ENCODE results near the gene RIMS4. TPM values are rescaled to one million over a fixed set of nuclear protein-coding genes. Genes with fewer than 3 reads are reported as not detected.

RIMS4 gene
- total and polyA plus RNA-seq, 2 of the 13 experiments (the other 11 are each of a cell fraction or from before 2014, with no cell fraction given), result 0.01 to 0.07 TPM

GRCh38 chr20:44732327-44732726 is 78.0 kb downstream of the RIMS4 start:
- Histone ChIP-seq H3K9ac (ENCODE audit: insufficient read depth, low read depth, low read length) (no peak overlapping the region), H3K4me3 (replicated peaks in 1 of 3; ENCODE audit: insufficient read depth in 1 of 3, low read depth in 2 of 3, low read length in 3 of 3) (no peak overlapping the region), H3K79me2 (ENCODE audit: insufficient read depth, low read length) (no peaks in the 10 kb centered on the region), H3K27me3 (ENCODE audit: control insufficient read depth in 1 of 2, insufficient read depth in 2 of 2, low read length in 2 of 2) (peaks cover 0 to 16% of the 10 kb centered on the region in 2 experiments; a peak in 1 of 5 replicates), H4K20me1 (ENCODE audit: insufficient read depth, low read length) (no peaks in the 10 kb centered on the region), H3K9me3 (ENCODE audit: low read length) (peaks cover 8% of the 10 kb centered on the region), H3K36me3 (replicated peaks in 1 of 2; ENCODE audit: control insufficient read depth in 1 of 2, insufficient read depth in 2 of 2, low read length in 2 of 2) (no peaks in the 10 kb centered on the region), H3K27ac (ENCODE audit: extremely low read length, insufficient read depth, low read length) (no peak overlapping the region), H3K4me2 (ENCODE audit: low read depth, low read length) (no peak overlapping the region), H3K4me1 (ENCODE audit: insufficient read depth, low read length) (peaks cover 9% of the 10 kb centered on the region), H2AFZ (ENCODE audit: low read length) (no peak overlapping the region)
- 21% methylated on average over 6 of the region's 6 CpGs for WGBS (ENCODE audit: low lambda C conversion rate)
- POLR2A ChIA-PET, result no interaction called here
- CTCF ChIA-PET (ENCODE audit: low intra/inter-chr PET ratio, low total read pairs), result interaction anchor here (5.5 kb wide), 1 partner anchor 47 kb away, joined by 170 read pairs; no protein-coding TSS in a partner anchor
- FAIRE-seq, result no peak
- ATAC-seq, result no peak
- in situ Hi-C loops (cut with HindIII; ENCODE audit: extremely low pct_ligation_motif_present, low pct_unique_long_range_greater_than_20kb), result loop anchor here (5.0 kb wide), 1 partner anchor 45 kb away; no protein-coding TSS in a partner anchor
- TF ChIP-seq MED13 (CRISPR knock-in tag; IDR thresholded peaks at IDR 0.05) (no peak), ZNF577 (CRISPR knock-in tag; IDR thresholded peaks at IDR 0.05; ENCODE audit: borderline replicate concordance, low read depth) (no peak), DDIT3 (CRISPR knock-in tag; IDR thresholded peaks at IDR 0.05) (no peak), PPARG (CRISPR knock-in tag; conservative IDR thresholded peaks at IDR 0.05) (no peak), MTA1 (CRISPR knock-in tag; IDR thresholded peaks at IDR 0.05; ENCODE audit: borderline replicate concordance) (no peak), ATM (IDR thresholded peaks at IDR 0.05; ENCODE audit: borderline replicate concordance) (no peak), NCOA1 (CRISPR knock-in tag; IDR thresholded peaks at IDR 0.05) (no peak), KLF13 (CRISPR knock-in tag; IDR thresholded peaks at IDR 0.05) (no peak), SALL2 (CRISPR knock-in tag; IDR thresholded peaks at IDR 0.05) (no peak), ZNF710 (CRISPR knock-in tag; IDR thresholded peaks at IDR 0.05; ENCODE audit: borderline replicate concordance) (no peak), MXD4 (CRISPR knock-in tag; IDR thresholded peaks at IDR 0.05) (no peak), ZNF572 (CRISPR knock-in tag; IDR thresholded peaks at IDR 0.05) (no peak), PAWR (CRISPR knock-in tag; IDR thresholded peaks at IDR 0.05; ENCODE audit: borderline replicate concordance) (no peak)
- TF ChIP-seq, protein P1, sequence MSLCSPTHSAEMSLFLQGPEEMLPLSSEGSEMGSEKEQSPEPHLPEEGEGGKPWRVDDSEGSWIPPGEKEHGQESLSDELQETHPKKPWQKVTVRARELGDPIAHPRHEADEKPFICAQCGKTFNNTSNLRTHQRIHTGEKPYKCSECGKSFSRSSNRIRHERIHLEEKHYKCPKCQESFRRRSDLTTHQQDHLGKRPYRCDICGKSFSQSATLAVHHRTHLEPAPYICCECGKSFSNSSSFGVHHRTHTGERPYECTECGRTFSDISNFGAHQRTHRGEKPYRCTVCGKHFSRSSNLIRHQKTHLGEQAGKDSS (CRISPR knock-in tag; IDR thresholded peaks at IDR 0.05; ENCODE audit: borderline replicate concordance, low read depth), result no peak
- TF ChIP-seq, protein P2, sequence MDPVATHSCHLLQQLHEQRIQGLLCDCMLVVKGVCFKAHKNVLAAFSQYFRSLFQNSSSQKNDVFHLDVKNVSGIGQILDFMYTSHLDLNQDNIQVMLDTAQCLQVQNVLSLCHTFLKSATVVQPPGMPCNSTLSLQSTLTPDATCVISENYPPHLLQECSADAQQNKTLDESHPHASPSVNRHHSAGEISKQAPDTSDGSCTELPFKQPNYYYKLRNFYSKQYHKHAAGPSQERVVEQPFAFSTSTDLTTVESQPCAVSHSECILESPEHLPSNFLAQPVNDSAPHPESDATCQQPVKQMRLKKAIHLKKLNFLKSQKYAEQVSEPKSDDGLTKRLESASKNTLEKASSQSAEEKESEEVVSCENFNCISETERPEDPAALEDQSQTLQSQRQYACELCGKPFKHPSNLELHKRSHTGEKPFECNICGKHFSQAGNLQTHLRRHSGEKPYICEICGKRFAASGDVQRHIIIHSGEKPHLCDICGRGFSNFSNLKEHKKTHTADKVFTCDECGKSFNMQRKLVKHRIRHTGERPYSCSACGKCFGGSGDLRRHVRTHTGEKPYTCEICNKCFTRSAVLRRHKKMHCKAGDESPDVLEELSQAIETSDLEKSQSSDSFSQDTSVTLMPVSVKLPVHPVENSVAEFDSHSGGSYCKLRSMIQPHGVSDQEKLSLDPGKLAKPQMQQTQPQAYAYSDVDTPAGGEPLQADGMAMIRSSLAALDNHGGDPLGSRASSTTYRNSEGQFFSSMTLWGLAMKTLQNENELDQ (CRISPR knock-in tag; IDR thresholded peaks at IDR 0.05; ENCODE audit: borderline replicate concordance), result no peak
- TF ChIP-seq, protein P3, sequence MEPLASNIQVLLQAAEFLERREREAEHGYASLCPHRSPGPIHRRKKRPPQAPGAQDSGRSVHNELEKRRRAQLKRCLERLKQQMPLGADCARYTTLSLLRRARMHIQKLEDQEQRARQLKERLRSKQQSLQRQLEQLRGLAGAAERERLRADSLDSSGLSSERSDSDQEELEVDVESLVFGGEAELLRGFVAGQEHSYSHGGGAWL (CRISPR knock-in tag; IDR thresholded peaks at IDR 0.05), result no peak
- TF ChIP-seq, protein P4, sequence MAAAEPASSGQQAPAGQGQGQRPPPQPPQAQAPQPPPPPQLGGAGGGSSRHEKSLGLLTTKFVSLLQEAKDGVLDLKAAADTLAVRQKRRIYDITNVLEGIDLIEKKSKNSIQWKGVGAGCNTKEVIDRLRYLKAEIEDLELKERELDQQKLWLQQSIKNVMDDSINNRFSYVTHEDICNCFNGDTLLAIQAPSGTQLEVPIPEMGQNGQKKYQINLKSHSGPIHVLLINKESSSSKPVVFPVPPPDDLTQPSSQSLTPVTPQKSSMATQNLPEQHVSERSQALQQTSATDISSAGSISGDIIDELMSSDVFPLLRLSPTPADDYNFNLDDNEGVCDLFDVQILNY (CRISPR knock-in tag; conservative IDR thresholded peaks at IDR 0.05), result no peak
- DNase-seq (ENCODE audit: low spot score), result no peak
- no TSS peak for BruUV-seq (replicated peaks)
- intact Hi-C loops (cut with micrococcal nuclease; ENCODE audit: unreplicated experiment), result no loop called here
